B cell (primary cell): Measurements from ENCODE around the gene SCUBE1. TPM values are rescaled to one million over a fixed set of nuclear protein-coding genes. Genes with fewer than 3 reads are reported as not detected.

Experiments
- ATAC-seq: fragments of 200-7000 bp; cut with Tn5 transposase; one replicate; pipeline ENCODE4 v1.10.0; 2021; ENCODE audit warnings: low read depth, mild to moderate bottlenecking, moderate number of reproducible peaks, moderate library complexity
- CTCF ChIA-PET: fragments of 350-600 bp; sonication (Branson Sonifier 250); formaldehyde crosslinking; loops from one replicate; lab custom pipeline; 2021; ENCODE audit warnings: antibody characterized with exemption, inconsistent platforms; lab: Charles Lee
- POLR2A ChIA-PET: fragments of 350-600 bp; sonication (Branson Sonifier 250); formaldehyde crosslinking; loops from one replicate; lab custom pipeline; 2021; ENCODE audit warnings: antibody characterized with exemption; lab: Charles Lee
- DNase-seq: peaks from one replicate; pipeline ENCODE4 v3.0.0; 2013
- H2AFZ ChIP-seq: 2 replicates; pipeline ENCODE4 v1.6.1; 2012; ENCODE audit warnings: mild to moderate bottlenecking, low read depth, low read length; ENCODE audit not compliant: insufficient read depth, poor library complexity, severe bottlenecking
- H3K27ac ChIP-seq, 2 donors: 1 replicate in 1 of 2; 2 replicates in 1 of 2; pipeline ENCODE4 v1.5.1; 2012 to 2013; ENCODE audit warnings: low read length in 2 of 2, mild to moderate bottlenecking in 2 of 2, moderate library complexity in 1 of 2
- H3K27me3 ChIP-seq, 4 experiments: fragments of 200-600 bp in 1 of 4; sonication (generic) in 1 of 4; replicated peaks in 1 of 4; 1 replicate in 2 of 4; 2 replicates in 2 of 4; pipeline versions ENCODE4 v1.6.1 to v1.7.0; 2013 to 2016; ENCODE audit warnings: low read length in 3 of 4, mild to moderate bottlenecking in 2 of 4, mixed read lengths in 1 of 4, moderate library complexity in 1 of 4; ENCODE audit not compliant: insufficient read depth in 4 of 4, control insufficient read depth in 3 of 4; ENCODE audit errors: control extremely low read depth in 1 of 4
- H3K36me3 ChIP-seq, 2 experiments: replicated peaks in 1 of 2; 1 replicate in 1 of 2; 2 replicates in 1 of 2; pipeline versions ENCODE4 v1.6.1 to v1.7.1; 2013; ENCODE audit warnings: low read length in 1 of 2; ENCODE audit not compliant: insufficient read depth in 2 of 2, control insufficient read depth in 1 of 2; ENCODE audit errors: control extremely low read depth in 1 of 2, extremely low read depth in 1 of 2
- H3K4me1 ChIP-seq, 2 donors: fragments of 200-600 bp in 1 of 2; sonication (generic) in 1 of 2; 1 replicate in 1 of 2; 2 replicates in 1 of 2; pipeline versions ENCODE4 v1.5.1 to v1.6.1; 2013 to 2017; ENCODE audit warnings: low read length in 2 of 2; ENCODE audit not compliant: control insufficient read depth in 2 of 2, insufficient read depth in 2 of 2
- H3K4me2 ChIP-seq: replicated peaks from 2 replicates; pipeline ENCODE3; 2012; ENCODE audit warnings: mild to moderate bottlenecking, low read depth, low read length; ENCODE audit not compliant: poor library complexity, severe bottlenecking
- H3K4me3 ChIP-seq, 5 experiments: fragments of 200-600 bp in 1 of 5; sonication (generic) in 1 of 5; 1 replicate in 3 of 5; 2 replicates in 2 of 5; pipeline versions ENCODE4 v1.5.1 to v1.7.0; 2011 to 2016; ENCODE audit warnings: low read length in 4 of 5, mild to moderate bottlenecking in 4 of 5, low read depth in 2 of 5, control low read depth in 1 of 5, moderate library complexity in 1 of 5; ENCODE audit not compliant: insufficient read depth in 1 of 5; ENCODE audit errors: control extremely low read depth in 1 of 5, extremely low read depth in 1 of 5
- H3K79me2 ChIP-seq: fragments of 200-600 bp; sonication (generic); one replicate; pipeline ENCODE4 v1.6.0; 2016; ENCODE audit warnings: low read length; ENCODE audit not compliant: control insufficient read depth, insufficient read depth
- H3K9ac ChIP-seq: fragments of 200-600 bp; sonication (generic); 2 replicates; pipeline ENCODE4 v1.6.1; 2017; ENCODE audit warnings: mild to moderate bottlenecking, low read length, moderate library complexity
- H3K9me3 ChIP-seq, 3 donors: one replicate each; pipeline versions ENCODE4 v1.6.1 to v1.7.1; 2013; ENCODE audit warnings: low read length in 2 of 3; ENCODE audit not compliant: control insufficient read depth in 2 of 3, insufficient read depth in 1 of 3; ENCODE audit errors: control extremely low read depth in 1 of 3
- H4K20me1 ChIP-seq: 2 replicates; pipeline ENCODE4 v1.6.0; 2012; ENCODE audit warnings: mild to moderate bottlenecking, low read length; ENCODE audit not compliant: insufficient read depth, control insufficient read depth, poor library complexity, severe bottlenecking
- H3K27ac Mint-ChIP-seq: one replicate; pipeline ENCODE4 v1.8.0; 2021; ENCODE audit warnings: mixed read lengths
- H3K27me3 Mint-ChIP-seq: one replicate; pipeline ENCODE4 v1.8.0; 2021; ENCODE audit warnings: mixed read lengths
- H3K4me1 Mint-ChIP-seq: one replicate; pipeline ENCODE4 v1.8.0; 2021; ENCODE audit warnings: mixed read lengths
- H3K4me3 Mint-ChIP-seq: one replicate; pipeline ENCODE4 v1.8.0; 2021; ENCODE audit warnings: mixed read lengths
- H3K9me3 Mint-ChIP-seq: one replicate; pipeline ENCODE4 v1.8.0; 2022; ENCODE audit warnings: mixed read lengths; ENCODE audit not compliant: insufficient read depth
- CTCF ChIP-seq: fragments of 200-600 bp; IDR thresholded peaks from one replicate; pipeline ENCODE4 v1.8.0; 2022; ENCODE audit warnings: antibody characterized with exemption, mild to moderate bottlenecking
- EZH2 ChIP-seq: IDR thresholded peaks from 2 replicates; pipeline ENCODE4 v1.6.1; 2012; ENCODE audit warnings: borderline replicate concordance, low read depth, mild to moderate bottlenecking, moderate library complexity, low read length; ENCODE audit not compliant: insufficient read depth, poor library complexity, severe bottlenecking
- WGBS: methylation state at CpG from one replicate; pipeline ENCODE4 v1.1.5; 2013; ENCODE audit warnings: missing lambda C conversion rate; ENCODE audit not compliant: insufficient coverage; 5-methylcytosine and 5-hydroxymethylcytosine counted together
- intact Hi-C: fragments of 100-400 bp; cut with micrococcal nuclease; formaldehyde crosslinking; loops from one replicate; pipeline ENCODE4 v1.10.0; 2022
- polyA plus RNA-seq: library from polyadenylated mRNA; depleted of rRNA; stranded (reverse); fragments of >200 nt; gene quantifications from 2 replicates; pipeline ENCODE4 v1.2.3, GENCODE V29; 2012
- total RNA-seq, 2 donors: library from RNA; stranded (reverse); fragments of 120-200 nt in 1 of 2; gene quantifications; 1 replicate in 1 of 2; 2 replicates in 1 of 2; pipeline versions ENCODE4 v1.2.3 to v1.2.4, GENCODE V29; 2013 to 2022

Gene SCUBE1
- total and polyA plus RNA-seq, 2 donors (not counting 1 experiment from before 2014, with no cell fraction given), result not detected

DNA sequence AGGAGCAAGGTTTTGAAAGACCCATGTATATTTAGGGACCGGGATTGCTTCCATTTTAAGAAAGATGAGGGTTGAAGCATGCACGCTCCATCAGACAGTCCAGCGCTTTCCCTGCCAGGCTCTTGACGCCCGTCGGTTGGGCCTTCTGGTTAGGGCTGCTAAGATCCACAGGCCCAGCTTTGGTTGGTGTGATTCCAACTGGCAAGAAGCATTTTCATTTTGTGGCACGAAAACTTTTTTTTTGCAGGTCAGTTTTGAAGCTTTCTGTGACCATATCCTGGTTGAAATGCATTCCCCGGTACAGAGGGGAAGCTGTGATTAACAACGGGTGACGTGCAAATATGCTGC, 34.4 kb upstream of the SCUBE1 start:
- Mint-ChIP-seq H3K4me1 (no peaks in the 10 kb centered on the region), H3K27ac (no peak overlapping the region), H3K27me3 (peaks cover 50% of the 10 kb centered on the region), H3K4me3 (no peak overlapping the region), H3K9me3 (no peaks in the 10 kb centered on the region)
- H2AFZ ChIP-seq, result no peak overlapping the region
- intact Hi-C loops, result no loop called here
- H3K4me3 ChIP-seq, result no peak overlapping the region
- H3K27me3 ChIP-seq, result peaks cover 0 to 29% (median 8%) of the 10 kb centered on the region in 4 experiments
- H3K9ac ChIP-seq, result no peak overlapping the region
- WGBS, result 66% methylated on average over 9 of the region's 10 CpGs
- H3K36me3 ChIP-seq, result no peaks in the 10 kb centered on the region
- H3K9me3 ChIP-seq, result peaks cover 0 to 11% (median 5%) of the 10 kb centered on the region in 3 donors
- CTCF ChIA-PET, result interaction anchor here (1.3 to 1.9 kb wide), 2 partner anchors 12 to 148 kb away, joined by 3 to 5 read pairs; no protein-coding TSS in a partner anchor
- POLR2A ChIA-PET, result no interaction called here
- ATAC-seq, result no peak
- H3K4me1 ChIP-seq, result no peaks in the 10 kb centered on the region
- no peak for DNase-seq
- H3K27ac ChIP-seq, result no peak overlapping the region
- TF ChIP-seq EZH2, result no peak
- TF ChIP-seq CTCF, result no peak
- no peak overlapping the region for H3K4me2 ChIP-seq
- no peaks in the 10 kb centered on the region for H3K79me2 ChIP-seq
- H4K20me1 ChIP-seq, result no peaks in the 10 kb centered on the region

DNA sequence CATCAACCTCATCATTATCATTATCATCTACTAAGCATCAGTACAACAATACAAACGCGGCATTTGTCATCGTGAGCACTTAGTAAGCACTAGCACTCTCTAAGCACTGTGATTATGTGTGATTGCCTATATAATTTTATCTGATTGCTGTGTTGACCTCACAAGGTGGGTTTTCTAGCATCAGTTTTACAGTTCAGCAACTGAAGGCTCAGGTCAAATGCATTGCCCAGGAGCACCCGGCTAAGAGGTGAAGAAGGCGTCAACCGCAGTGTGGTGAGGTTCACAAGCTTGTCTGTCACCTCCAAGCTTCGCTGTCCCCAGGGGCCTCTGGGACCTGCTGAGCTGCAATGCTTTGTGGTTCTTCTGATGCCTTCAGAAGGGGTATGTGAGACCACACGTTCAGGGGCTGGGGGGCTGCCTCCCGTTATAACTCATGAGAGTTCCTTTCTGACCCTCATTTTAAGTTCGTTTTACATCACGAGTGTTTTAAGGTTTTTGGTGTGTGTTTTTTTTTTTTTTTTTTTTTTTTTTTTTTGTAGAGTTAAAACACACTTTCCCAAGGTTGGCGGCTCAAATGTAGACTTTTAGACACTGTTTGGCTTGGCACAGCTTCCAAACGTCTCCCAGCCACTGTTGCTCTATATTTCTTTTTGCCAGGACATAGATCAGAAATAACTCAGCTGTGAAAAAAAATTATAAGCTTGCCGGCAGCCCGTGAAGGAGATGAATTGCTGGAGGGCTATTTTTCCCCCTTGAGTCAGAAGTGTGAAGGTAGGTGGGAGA, 33.8 kb upstream of the SCUBE1 start:
- Histone ChIP-seq H2AFZ (no peak overlapping the region), H3K36me3 (no peaks in the 10 kb centered on the region), H3K4me2 (no peak overlapping the region), H3K9me3 (peaks cover 0 to 11% (median 5%) of the 10 kb centered on the region in 3 donors), H3K27ac (no peak overlapping the region), H3K4me3 (no peak overlapping the region), H3K79me2 (no peaks in the 10 kb centered on the region), H3K27me3 (peaks cover 0 to 29% (median 8%) of the 10 kb centered on the region in 4 experiments), H3K9ac (no peak overlapping the region), H3K4me1 (no peaks in the 10 kb centered on the region), H4K20me1 (no peaks in the 10 kb centered on the region)
- intact Hi-C loops, result no loop called here
- no peaks in the 10 kb centered on the region for H3K9me3 Mint-ChIP-seq
- 23% methylated on average over 6 of the region's 15 CpGs for WGBS
- DNase-seq, result no peak
- H3K27me3 Mint-ChIP-seq, result peaks cover 53% of the 10 kb centered on the region
- no peak for ATAC-seq
- no peaks in the 10 kb centered on the region for H3K4me1 Mint-ChIP-seq
- CTCF ChIA-PET, result interaction anchor here (1.3 to 1.9 kb wide), 2 partner anchors 13 to 148 kb away, joined by 3 to 5 read pairs; no protein-coding TSS in a partner anchor
- no peak overlapping the region for H3K4me3 Mint-ChIP-seq
- POLR2A ChIA-PET, result no interaction called here
- no peak overlapping the region for H3K27ac Mint-ChIP-seq
- TF ChIP-seq EZH2, result no peak
- no peak for TF ChIP-seq CTCF
